ENCODE data around the gene NDRG2.

GRCh38 chr14:20970647-20970982 is 54.2 kb downstream of the NDRG2 start:
- no peak for TF ChIP-seq POLR2A (IDR thresholded peaks at IDR 0.05)
- TF ChIP-seq, protein P1, sequence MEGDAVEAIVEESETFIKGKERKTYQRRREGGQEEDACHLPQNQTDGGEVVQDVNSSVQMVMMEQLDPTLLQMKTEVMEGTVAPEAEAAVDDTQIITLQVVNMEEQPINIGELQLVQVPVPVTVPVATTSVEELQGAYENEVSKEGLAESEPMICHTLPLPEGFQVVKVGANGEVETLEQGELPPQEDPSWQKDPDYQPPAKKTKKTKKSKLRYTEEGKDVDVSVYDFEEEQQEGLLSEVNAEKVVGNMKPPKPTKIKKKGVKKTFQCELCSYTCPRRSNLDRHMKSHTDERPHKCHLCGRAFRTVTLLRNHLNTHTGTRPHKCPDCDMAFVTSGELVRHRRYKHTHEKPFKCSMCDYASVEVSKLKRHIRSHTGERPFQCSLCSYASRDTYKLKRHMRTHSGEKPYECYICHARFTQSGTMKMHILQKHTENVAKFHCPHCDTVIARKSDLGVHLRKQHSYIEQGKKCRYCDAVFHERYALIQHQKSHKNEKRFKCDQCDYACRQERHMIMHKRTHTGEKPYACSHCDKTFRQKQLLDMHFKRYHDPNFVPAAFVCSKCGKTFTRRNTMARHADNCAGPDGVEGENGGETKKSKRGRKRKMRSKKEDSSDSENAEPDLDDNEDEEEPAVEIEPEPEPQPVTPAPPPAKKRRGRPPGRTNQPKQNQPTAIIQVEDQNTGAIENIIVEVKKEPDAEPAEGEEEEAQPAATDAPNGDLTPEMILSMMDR (IDR thresholded peaks at IDR 0.05): no peak

Measured in thyroid gland (tissue), 4 donors.